HG03159 (cell line): ENCODE measurements around the gene VSTM2L.

ENCODE experiments used
- ATAC-seq: cut with Tn5 transposase; IDR thresholded peaks from one replicate; pipeline ENCODE4 v1.9.1; 2021; ENCODE audit warnings: mild to moderate bottlenecking, moderate library complexity; ENCODE audit not compliant: unreplicated experiment

VSTM2L gene

DNA sequence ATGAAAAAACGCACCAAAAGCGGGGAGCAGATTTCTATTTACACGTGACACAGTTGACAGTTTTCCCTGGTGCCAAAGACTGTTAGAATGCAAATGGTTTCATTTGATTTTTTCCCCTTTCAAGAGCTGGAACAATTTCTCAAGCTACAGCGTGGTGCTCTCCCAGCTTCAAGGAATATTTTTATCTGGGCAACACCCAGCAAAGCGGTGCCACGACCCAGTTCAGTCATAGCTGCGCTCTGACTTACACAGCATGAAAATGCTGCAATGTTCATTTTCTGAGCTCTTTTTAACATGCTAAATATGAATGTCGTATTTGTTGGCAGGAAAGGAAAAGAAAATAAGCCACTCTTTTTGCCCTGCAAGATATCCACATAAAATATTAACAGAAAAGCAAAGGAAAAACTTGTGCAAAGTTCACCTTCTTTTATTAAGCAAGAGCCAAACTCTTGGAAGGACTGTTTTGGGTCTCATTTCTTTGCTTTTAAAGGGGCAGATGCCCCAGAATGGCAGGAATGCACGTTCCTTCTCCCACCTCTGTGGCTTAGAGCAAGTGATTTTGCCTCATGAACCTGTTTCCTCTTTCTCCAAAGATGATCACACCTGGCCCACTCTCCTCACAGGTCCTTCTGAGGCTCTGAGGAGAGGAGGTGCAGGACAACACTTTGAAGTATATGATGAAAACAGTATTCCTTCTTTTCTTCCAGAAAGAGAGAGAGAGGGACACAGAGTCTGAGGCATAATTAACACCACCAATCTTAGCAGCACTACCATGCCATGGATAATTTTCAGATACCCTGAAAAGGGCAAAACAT lies 83.3 kb downstream of the VSTM2L start:
- no peak for ATAC-seq

DNA sequence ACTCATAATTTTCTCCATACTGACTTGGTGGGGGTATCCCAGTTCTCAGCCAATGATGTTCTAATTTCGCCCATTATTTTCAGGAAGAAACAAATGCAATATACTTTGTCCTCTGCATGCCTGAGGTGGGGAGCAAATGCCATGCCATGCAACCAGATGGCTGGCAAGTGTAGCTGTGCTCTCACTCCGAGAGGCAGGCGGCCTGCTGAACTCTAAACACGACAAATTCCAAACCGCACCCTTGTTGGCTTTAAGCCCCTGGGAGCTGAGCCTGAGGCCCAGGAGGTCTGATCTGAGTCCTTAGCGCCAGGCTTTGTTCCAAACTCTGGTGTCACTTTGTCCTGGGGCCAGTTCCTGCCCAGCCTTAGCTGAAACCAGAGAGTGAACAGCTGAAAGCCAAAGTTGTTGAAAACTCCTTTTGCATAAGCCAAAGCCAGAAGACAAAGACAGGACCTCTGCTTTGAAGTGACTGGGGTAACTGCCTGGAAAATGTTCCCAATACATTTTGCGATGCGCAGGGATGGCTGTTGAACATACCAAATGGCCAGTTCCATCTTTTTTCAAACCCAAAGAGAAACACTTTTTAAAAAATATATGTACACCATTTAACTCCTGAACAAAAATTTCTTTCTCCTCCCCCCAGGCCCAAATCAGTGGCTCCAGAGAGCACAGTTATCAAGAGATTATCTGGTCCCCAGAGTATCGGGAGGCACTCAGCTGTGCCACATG lies 84.1 kb downstream of the VSTM2L start:
- ATAC-seq = no peak

DNA sequence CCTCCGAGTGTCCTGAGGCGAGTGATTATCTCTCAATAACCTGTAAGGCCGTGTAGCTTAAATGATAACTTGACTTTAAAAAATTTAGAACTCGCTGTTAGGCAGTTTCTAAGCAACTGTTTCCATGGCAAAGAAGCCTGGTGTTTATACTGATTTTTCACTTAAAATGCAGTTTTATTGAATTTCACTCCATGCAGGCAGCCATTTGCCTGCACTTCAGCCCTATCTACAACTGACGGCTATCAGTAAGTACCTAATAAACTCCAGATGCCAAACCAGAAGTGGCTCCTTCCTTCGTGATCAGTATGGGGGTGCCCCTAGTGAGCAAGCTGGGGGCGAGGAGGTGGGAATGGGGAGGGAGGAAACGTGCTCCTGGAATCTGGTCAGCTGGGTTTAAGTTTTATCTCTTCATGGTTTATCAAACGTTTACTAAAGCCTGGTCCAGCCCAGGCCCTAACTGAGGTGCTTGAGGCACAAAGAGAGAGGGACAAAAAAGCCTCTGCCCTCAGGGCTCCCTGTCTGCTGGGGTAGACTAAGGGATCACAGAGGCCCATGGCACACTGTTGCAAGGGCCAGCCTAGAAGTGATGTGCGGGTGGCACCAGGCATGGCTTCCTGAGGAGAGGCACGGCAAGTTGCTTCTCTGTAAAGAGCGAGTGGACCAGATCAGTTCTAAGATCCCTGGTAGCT lies 84.8 kb downstream of the VSTM2L start:
- ATAC-seq = no peak

DNA sequence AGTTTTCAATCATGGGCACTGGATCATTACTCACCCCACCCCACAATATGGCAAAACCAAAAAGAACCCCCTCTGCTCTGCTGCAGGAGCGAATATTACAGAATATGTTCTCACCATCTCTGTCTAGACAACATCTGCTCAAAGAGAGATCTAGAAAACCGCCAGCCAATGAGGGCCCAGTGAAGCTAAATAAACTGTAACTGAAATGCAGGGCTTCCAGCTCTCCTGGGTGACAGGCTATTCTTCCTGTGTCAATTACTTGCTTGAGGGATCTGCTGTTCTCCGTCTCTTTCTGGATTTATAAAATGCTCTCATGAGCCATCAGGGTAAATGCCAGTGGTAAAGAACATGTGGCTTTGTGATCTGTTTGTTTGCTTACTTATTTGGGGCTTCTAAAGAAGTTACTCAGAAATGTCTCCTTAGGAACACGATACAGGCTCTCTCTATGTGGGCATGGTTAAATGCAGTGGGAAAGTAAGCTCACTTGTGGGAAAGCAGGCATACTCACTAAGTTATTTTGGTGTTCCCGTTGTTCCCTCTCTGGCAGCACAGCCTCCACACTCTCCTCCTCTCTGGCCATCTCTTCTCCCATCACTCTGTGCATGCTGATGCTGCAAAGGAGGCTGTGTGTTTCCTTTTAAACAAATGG lies 85.5 kb downstream of the VSTM2L start:
- no peak for ATAC-seq

DNA sequence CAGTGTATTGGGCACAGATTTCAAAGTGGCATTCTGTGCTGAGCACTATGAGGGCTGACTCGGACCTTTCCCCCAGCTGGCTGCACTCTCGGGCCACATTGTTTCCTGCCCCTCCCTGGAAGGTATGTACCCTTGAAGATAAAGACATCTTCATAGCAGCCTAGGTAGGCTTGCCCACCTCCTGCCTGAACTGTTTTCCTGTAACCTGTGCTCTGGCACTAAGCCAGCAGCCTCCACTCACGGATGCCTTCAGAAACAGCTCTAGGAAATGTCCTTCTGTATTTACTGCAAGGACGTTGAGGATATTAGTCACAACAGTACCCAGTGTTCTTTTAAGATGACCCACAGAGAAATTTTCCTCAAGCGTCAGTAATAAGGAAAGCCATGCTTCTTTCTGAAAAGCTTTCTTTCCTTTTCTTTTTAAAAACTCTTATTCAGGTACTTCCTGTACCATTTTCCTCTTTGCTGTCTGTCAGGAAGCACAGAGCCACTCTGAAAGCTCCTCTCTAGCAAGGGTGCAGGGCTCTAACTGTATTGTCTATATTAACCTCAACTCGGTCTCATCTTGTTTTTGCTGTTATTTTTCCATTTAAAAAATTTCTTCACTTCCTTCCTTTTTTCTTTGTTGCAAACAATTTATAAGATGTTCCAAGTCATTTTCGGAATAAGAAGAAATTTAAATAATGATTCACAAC lies 86.8 kb downstream of the VSTM2L start:
- no peak for ATAC-seq

DNA sequence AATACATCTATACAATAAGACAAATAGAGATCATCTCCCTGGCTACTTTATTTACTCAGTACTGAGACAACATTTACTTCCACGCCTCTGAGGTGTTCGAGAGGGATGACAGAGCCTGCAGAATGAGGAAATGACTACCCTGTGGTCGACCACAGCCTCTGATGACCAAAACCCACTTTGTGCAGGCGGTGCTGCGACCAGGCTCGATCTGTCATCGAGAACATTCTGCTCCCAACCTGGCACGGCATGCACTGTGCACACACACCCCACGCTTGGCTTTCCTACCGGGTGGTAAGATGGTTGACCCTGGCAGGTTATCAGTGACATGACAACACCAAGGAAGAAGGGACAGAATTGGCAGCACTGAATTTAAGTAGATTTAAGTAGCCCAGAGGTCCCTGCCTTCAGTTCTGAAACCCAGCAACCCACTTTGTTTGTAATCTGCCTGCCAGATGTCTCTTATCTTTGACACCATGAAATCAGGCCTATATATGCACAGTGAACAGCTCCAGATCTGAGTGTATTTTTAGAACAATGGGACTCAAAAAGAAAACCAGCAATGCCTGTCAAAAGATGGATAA lies 87.7 kb downstream of the VSTM2L start:
- ATAC-seq = peak; percentile 91

DNA sequence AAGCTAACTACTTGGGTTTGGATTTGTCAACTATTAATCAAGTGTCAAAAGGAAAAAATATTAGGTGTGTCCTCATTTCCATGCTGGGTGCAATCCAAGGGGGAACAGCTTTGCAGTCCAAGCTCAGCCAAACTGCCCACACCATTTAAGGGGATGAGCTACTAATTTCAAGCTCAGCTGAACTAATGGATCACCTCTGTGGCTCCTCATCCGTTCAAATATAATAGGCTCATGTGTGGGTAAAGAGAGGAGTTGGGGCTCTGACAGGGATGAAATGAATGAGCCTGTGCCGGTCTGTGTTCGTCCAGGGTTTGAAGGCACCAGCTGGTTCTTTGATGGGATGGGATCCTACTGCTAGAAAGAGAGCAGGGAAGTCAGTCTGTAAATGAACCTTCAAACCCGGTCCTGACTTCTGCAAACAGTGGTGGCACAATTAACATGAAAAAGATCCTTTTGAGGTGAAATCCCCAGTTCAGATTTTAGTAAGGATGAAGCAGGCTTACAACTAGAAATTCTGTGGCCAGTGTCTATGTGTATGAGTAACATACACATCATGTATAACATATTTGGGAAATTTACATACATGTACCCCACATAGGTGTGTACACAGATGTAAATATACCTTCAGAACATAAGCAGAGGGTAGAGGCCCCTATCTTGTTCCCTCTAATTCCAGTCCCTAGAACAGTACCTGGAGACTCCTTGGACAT lies 88.4 kb downstream of the VSTM2L start:
- ATAC-seq = no peak

DNA sequence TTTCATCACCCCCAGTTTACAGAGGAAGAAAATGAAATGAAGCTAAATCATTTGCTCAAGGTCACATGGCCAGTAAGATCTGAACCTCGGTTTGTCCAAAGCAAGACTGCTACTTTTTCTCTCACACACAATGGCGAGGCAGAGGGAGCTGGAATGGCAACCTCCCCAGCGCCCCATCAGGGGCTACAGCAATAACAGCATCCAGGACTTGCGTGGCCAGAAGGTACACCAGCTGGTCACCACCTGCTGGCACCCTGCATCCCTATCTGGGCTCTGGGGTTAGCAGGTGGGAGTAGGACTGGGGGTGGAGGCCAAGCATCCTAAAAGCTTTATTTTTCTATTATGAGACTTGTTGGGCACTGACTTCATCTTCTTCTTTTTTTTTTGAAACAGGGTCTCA lies 89.0 kb downstream of the VSTM2L start:
- ATAC-seq = no peak

DNA sequence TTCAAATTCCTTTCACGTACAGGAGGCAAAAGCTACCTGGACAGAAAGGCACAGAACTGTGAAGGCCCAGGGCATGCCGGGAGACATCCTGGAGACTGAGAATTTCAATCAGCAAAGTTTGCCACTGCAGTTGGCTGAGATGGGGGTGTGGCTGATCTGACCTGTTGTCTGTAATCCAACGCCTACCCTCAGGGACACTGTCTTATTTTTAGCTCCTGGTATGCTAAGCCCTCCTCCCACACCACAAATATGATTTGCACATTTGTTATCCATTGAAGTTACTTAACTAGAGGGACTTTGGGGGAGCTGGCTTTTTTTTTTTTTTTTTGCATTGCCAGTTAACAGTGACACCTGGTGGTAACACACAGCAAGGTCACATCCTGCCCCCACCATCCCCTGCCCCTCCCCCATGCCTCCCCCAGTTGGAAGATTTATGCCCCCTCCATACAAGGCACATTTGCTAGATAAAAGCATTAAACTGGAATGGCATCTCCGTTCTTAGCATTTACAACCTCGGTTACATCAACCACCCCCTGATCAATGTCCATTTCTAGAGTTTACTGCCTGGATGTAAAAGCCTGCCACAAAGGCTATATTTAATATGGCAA lies 90.0 kb downstream of the VSTM2L start:
- ATAC-seq = no peak

DNA sequence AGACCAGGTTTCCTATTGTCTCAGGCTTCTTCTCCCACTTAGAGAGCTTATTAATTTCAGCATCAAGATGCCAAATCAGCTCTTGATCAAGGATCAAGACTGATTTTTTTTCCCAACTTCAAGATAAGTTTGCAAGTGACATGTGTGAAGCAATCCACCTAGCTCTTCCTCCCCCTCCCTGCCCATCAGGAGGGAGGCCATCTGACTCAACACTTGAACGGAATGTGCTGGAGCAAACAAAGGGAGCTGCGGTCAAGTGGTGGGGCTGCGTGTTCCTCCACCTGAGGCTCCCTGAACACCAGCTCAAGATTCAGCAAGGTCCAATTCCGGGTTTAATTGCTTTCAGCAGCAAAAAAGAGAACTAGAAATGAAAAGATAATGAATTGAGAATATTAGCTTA lies 91.6 kb downstream of the VSTM2L start:
- ATAC-seq = no peak
